MG63 (cell line): ENCODE data around the gene MTCH1. TPM values are rescaled to one million over a fixed set of nuclear protein-coding genes. Genes with fewer than 3 reads are reported as not detected.

Experiments used
- DNase-seq: peaks from one replicate; pipeline ENCODE4 v3.0.0-alpha.2; 2020
- H3K27me3 ChIP-seq: fragments of 250-450 bp; sonication (Bioruptor Pico); 2 replicates; pipeline ENCODE4 v1.5.1; 2020; ENCODE audit warnings: mild to moderate bottlenecking, moderate library complexity
- H3K36me3 ChIP-seq: fragments of 250-450 bp; sonication (Bioruptor Pico); 2 replicates; pipeline ENCODE4 v1.5.1; 2020; ENCODE audit warnings: mild to moderate bottlenecking, moderate library complexity
- H3K4me3 ChIP-seq: fragments of 250-450 bp; sonication (Bioruptor Pico); 2 replicates; pipeline ENCODE4 v1.5.1; 2020; ENCODE audit warnings: mild to moderate bottlenecking, moderate library complexity
- H3K9me3 ChIP-seq: fragments of 250-450 bp; sonication (Bioruptor Pico); 2 replicates; pipeline ENCODE4 v1.5.1; 2020; ENCODE audit warnings: mild to moderate bottlenecking, moderate library complexity
- total RNA-seq: library from RNA; depleted of rRNA; stranded (reverse); fragments of >200 nt; shearing (Covaris generic); gene quantifications from 2 replicates; pipeline ENCODE4 v1.2.3, GENCODE V29; 2014; ENCODE audit warnings: low replicate concordance

MTCH1 gene
- total RNA-seq, 1 experiment from 2014 or later, result 270 TPM

DNA sequence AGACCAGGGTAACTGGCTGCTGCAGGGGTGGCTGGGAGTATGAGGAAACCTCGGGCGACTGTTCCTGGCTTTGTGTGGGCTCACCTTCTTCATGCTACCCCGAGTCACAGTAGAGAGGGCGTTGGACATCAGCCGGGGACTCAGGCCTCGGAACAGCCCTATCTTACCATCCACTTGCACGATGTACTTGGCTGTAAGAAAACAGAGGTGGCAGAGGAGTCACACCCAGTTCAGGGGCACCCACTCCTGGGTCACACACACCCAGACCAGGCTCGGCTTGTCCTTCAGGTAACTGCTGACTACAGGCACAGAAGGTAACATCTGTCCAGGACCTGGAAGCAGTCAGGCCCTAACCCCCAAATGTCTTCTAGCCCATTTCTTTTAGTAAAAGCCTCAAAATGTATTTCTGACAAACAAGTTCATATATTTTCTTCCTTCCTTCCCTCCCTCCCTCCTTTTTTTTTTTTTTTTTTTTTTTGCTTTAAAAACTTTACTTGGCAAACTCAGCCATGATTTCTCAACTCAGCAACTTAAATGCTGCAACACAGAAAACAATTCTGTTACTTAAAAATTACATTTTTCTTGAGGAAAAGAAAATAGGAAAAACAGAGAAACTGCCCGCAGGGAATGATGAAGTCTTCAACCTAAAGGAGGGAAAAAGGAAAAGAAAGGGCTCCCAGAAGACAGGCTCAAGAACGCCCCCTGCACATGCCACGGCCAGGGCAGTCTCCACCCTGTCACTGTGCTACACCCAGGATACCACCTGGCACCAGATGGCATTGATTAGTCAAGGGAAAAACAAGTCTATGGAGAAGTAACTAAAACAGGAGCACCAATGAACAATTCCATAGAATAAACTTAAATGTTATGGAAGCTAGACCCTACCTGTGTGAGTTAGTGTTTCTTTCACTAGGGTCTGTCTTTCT is 7.3 kb downstream of the MTCH1 start:
- Histone ChIP-seq H3K27me3 (no peaks in the 10 kb centered on the region), H3K36me3 (peaks cover 81% of the 10 kb centered on the region), H3K9me3 (no peaks in the 10 kb centered on the region), H3K4me3 (no peak overlapping the region)
- no peak for DNase-seq

DNA sequence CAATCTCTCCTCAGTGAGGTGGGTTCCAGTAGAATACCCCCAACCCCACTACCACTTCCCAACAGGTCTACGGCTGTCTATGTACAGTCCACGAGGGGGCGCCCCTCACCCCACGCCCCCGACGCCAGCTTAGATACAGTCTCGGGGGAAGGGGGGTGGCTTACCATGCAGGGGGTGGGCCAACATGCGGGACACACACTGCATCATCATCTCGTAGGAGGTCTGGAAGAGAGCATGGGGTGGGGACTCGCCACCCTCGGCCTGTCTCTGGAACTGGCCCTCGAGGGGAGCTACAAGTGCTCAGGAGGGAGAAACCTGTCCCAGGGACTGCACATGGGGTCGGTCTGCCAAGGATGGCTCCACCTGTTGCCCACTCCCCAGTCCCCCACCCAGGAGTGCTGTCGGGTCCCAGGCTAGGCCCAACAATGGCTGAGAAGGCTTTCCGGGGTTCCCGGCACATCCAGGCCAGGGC is 8.5 kb downstream of the MTCH1 start:
- H3K4me3 ChIP-seq, result no peak overlapping the region
- peaks cover 87% of the 10 kb centered on the region for H3K36me3 ChIP-seq
- no peak for DNase-seq
- H3K9me3 ChIP-seq, result no peaks in the 10 kb centered on the region
- H3K27me3 ChIP-seq, result no peaks in the 10 kb centered on the region

DNA sequence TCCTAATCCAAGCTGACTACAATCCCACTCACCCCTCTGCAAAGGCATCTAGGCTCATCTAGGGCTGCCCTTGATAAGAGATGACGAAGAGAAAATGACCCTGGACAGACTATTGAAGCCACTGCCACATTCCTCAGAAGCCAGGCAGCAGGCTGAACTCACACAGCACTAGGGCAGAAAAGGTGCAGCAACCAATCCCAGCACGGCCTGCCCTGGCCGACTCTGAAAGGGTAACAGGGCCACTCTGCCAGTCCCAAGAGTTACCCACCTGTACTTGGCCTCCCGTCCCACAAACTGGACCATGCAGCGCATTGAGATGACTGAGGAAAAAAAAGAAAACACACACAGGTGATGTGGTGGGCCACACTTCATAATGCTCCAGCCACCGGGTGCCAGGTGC is 9.1 kb downstream of the MTCH1 start:
- no peaks in the 10 kb centered on the region for H3K27me3 ChIP-seq
- H3K4me3 ChIP-seq, result no peak overlapping the region
- DNase-seq, result no peak
- H3K9me3 ChIP-seq, result no peaks in the 10 kb centered on the region
- peaks cover 89% of the 10 kb centered on the region for H3K36me3 ChIP-seq

DNA sequence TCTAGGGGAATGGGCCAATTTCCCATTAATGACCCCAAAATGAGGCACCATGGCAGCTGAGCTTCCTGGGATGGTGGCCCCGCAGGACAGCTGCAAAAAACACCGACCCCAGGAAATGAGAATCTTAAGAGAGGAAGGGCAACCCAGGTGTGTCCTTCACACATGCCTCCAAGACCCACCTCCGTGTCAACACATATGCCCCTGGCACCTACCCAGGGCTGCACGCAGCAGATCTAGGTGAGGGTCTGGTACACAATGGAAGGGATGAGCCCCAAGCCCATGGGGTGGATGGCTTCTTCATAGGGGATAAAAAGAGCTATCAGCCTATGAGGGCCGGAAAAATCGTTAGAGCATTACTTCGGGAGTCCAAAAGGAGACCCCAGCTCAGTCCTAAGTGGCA is 9.5 kb downstream of the MTCH1 start:
- peaks cover 89% of the 10 kb centered on the region for H3K36me3 ChIP-seq
- no peaks in the 10 kb centered on the region for H3K27me3 ChIP-seq
- no peak overlapping the region for H3K4me3 ChIP-seq
- no peaks in the 10 kb centered on the region for H3K9me3 ChIP-seq
- DNase-seq, result no peak

DNA sequence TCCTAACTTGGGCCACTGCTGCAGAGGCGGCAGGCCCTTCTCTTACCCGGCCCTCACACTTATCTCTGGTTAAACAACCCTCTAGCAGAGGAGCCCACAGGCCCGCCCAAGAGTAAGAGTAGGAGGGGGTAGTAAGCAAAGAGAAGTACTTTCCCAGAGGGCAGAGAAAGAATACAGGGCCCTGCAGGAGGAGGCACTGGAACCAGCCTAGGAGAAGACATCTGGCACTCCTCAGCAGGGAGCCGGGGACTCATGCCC is 10.1 kb downstream of the MTCH1 start:
- DNase-seq, result no peak
- H3K36me3 ChIP-seq, result peaks cover 91% of the 10 kb centered on the region
- no peaks in the 10 kb centered on the region for H3K27me3 ChIP-seq
- H3K4me3 ChIP-seq, result no peak overlapping the region
- H3K9me3 ChIP-seq, result no peaks in the 10 kb centered on the region

DNA sequence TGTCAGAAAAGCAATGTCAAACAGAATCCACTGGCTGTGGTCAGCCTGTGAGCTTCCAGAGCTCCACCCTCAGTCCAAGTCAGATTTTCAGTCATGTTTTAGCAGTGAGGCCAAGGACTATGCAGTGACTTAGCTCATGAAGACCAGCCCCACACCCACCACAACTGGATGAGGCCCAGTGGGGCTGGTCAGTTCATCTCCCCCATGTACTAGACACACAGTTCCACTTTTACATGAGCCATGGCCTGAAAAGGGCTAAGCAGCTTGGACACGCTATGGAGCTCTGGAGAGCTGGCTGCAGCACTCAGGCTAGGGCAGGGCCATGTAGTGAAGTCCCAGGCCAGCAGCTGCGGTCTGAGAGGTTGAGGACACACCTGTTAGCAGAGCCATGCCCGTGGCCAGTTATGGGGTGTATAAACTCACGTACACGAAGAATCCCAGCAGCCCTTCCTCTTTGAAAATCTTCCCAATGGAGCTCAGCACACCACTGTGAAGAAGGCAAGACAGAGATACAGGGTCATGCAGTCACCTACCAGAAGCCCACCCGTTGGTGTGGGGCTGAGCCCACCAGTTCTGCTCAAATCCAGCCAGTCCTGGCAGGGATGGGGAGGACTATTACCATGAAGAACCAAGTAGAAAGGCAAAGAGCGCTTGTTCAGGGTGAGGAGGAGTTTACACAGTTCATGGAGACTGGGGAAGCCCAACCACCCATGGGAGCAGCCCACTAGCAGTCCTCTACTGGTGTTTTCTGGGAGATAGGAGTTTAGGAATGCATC is 10.6 kb downstream of the MTCH1 start:
- Histone ChIP-seq H3K36me3 (peaks cover 90% of the 10 kb centered on the region), H3K4me3 (no peak overlapping the region), H3K9me3 (no peaks in the 10 kb centered on the region), H3K27me3 (no peaks in the 10 kb centered on the region)
- DNase-seq, result no peak

DNA sequence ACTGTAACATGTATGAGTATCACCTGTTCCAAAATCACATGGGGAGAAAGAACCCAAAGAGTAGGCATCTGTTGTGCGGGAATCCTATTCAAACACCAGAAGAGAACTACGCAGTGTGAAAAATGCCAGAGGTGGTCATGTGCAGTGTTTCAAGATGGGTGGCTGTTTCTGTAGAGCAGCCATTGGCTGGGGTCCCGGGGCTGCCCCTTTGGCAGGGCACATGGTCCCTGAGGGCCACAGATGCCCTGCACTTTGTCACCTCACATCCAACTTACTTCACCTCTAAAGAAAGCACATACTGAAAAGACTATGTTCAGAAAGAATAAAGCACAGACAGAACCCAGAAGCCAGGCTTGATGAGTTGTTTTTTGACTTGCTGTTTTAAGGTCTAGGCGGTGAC is 12.3 kb downstream of the MTCH1 start:
- DNase-seq, result no peak
- no peaks in the 10 kb centered on the region for H3K9me3 ChIP-seq
- peaks cover 93% of the 10 kb centered on the region for H3K36me3 ChIP-seq
- no peaks in the 10 kb centered on the region for H3K27me3 ChIP-seq
- no peak overlapping the region for H3K4me3 ChIP-seq

DNA sequence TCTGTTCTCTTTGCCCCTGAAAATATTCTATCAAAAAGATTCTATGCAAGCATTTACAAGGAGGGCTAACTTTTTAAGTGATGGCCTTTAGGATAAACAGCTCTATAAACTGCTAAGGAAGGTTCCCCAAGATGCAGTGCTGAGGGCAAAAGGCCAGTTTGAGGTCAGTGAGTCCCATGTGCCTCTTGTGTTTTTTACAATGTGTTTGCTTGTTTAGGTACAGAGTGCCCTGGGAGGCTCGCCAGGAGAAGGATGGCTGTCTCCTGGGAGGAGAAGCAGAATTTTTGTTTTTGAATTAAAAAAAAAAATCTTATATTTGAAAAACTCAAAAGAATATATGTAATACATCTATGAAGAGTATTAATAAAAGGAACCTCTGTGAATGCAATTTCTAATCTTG is 12.8 kb downstream of the MTCH1 start:
- H3K4me3 ChIP-seq, result no peak overlapping the region
- no peak for DNase-seq
- no peaks in the 10 kb centered on the region for H3K9me3 ChIP-seq
- peaks cover 94% of the 10 kb centered on the region for H3K36me3 ChIP-seq
- H3K27me3 ChIP-seq, result no peaks in the 10 kb centered on the region

DNA sequence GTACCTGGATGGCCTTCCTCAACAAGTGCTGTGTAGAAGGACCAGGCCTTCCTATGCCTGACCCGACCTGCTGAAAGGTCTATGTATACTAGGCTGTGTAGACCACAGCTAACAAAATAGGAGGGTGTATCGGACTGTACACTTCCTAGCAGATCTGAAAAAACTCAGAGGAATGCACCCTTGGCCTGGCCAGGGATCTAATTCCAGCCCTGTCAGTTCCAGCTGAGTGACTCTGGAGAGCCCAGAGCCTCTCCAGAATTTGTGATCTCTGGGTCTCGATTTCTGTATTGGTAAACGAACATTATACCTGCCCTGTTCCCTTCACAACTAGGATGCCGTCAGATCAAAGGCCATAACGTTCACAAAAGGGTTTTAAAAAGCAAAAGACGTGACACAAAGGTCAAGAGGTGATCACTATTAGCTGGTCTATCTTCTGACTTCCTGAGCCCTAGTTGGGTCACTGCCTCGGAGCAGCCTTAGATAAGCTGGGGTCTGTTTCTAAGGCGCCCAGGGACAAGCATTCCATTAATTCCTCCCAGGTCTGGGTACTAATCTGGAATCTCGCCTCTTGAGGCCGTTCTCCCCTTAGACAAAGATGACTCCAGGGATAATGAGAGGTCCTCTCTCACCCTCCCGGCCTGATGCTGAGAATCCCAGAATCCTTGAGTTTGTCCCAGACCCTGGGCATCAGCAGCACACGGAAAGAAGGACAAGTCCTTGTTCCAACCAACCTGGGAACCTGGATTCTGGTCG is 13.9 kb downstream of the MTCH1 start:
- Histone ChIP-seq H3K27me3 (no peaks in the 10 kb centered on the region), H3K9me3 (no peaks in the 10 kb centered on the region), H3K4me3 (no peak overlapping the region), H3K36me3 (peaks cover 90% of the 10 kb centered on the region)
- DNase-seq, result no peak

DNA sequence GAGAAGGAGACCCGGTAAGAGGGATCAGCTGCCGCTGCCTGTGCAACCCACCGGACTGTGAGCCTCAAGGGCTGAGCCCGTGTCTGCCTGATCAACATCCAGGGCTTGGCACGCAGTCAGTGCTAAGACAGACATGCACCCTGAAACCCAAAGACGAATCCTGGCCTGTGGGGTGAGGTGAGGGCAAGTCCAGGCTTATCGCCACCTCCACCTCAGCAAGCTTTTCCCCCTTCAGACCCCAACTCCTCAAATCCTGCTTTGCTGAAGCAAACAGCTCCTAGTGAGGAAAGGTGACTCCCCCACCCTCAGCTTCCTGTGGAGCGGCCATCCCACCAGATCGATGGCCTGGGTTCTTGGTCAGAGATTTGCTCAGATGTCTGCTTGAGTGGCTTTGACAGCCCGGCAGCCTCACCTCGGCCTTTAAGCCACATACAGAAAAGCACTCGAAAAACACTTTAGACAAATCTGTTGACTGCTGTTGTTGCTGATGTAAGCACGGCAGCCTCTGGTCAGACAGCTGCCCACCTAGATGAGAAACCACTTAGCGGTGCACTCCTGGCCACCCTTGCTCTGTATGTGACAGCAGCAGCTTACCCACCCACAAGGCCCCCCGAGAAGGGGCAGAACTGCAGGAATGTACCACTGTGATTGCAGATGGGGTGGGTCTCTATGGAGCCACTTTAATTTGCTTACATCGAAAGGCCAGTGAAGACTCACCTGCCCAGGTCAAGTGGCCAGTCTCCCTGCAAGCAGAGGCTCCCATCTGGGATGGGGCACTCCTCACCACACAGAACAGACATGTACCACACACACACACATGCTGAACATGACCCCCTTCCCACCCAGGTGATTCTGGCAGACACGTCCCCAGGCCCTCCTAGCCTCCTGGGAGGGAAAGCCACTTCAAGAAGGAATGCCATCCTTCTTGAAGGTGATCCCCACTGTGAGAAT is 14.8 kb downstream of the MTCH1 start:
- Histone ChIP-seq H3K9me3 (no peaks in the 10 kb centered on the region), H3K4me3 (no peak overlapping the region), H3K27me3 (no peaks in the 10 kb centered on the region), H3K36me3 (peaks cover 81% of the 10 kb centered on the region)
- DNase-seq, result no peak

DNA sequence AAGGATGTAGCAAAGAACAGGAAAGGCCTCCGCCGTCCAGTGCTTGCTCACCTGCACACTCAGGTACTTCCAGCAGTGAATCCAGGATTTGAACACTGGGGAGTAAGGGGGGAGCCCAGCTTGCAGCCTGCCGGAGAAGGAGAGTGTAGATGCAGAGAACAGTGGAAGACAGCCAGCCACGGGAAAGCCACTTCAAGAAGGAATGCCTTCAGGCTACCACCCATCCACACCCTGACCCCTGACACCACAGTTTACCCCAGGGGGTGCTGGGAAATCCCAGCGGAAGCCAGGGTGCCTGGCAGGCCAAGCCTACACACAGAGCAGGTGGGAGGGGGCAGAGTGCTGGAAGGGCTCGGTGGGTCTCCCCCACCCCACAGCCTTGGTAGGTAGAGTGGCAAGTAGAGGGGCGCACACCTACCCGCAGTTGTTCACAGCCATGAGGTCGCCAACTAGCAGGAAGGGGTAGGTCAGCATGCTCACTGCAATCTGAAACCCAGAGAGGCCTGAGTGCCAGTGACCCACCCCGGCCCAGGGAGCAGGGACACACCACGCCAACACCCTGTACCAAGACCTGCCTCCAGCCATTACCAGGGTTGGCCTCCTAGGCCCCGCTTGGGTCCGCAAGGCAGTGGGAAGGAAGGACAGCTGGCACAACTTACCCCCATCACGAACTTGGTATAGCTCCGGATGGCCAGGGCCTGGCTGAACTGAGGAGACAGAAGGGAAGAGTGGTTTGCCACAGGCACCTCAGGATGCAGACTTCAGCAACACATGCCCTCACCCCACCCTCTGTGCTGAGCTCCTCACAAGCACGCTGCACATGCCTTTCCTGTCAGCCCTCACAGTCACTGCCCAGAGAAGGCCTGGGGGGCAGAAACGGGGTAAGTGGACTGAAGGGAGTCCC is 15.8 kb downstream of the MTCH1 start:
- no peak for DNase-seq
- H3K9me3 ChIP-seq, result no peaks in the 10 kb centered on the region
- no peaks in the 10 kb centered on the region for H3K27me3 ChIP-seq
- H3K4me3 ChIP-seq, result no peak overlapping the region
- H3K36me3 ChIP-seq, result peaks cover 71% of the 10 kb centered on the region

DNA sequence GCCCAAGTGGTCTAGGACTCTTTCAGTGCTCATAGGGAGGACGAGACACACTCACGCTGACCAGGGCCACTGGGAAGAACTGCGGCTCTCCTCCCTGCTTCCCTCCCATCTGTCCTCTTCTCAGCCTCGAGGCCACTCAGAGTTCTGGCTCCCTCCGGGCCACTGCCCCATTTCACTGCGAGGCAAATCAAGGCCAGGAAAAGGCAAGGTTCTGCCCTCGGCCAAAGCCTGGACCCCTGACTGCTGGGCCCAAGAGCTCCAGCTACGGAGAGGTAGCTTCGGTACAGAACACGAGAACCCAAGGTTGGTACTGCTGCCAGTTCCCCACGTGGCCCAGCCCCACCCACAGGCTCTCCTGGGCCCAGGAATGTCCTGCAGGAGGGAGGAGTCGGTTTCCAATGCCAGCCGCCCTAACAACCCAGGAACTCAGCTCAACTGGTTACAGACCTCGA is 16.7 kb downstream of the MTCH1 start:
- DNase-seq, result no peak
- no peak overlapping the region for H3K4me3 ChIP-seq
- peaks cover 62% of the 10 kb centered on the region for H3K36me3 ChIP-seq
- H3K9me3 ChIP-seq, result no peaks in the 10 kb centered on the region
- H3K27me3 ChIP-seq, result no peaks in the 10 kb centered on the region

DNA sequence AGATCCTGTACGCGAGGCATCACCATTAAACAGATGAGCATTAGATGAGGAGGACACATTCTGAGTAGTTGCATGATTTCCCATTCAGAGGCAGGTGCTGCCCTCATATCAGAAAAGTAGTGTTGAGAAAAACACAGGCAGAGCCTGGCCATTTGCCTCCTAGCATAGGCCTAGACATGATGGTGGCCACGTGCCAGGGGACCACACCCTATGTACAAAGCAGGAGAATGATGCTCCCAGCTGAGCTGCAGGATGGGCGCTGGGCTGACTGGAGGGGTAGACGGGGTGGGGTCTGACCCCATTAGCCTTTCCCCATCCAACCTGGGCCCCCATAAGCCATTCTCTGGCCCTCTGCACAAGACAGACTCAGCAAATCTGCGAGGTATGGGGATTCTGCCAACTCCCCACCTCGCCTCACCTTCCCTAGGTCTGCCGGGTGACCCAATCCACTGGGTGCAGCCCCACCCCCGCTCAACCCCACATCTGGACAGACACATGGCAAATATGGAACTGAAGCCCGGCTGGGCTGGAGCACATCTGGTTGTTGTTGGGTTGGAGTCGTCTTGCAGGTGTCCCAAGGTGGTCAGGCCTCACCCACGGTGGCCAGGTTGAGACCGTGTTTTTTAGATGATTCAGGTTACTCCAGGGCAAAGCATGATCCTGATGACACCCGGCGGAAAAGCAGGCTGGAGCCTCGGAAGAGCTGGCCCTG is 17.6 kb downstream of the MTCH1 start:
- peaks cover 56% of the 10 kb centered on the region for H3K36me3 ChIP-seq
- H3K27me3 ChIP-seq, result no peaks in the 10 kb centered on the region
- H3K4me3 ChIP-seq, result no peak overlapping the region
- no peak for DNase-seq
- H3K9me3 ChIP-seq, result no peaks in the 10 kb centered on the region

DNA sequence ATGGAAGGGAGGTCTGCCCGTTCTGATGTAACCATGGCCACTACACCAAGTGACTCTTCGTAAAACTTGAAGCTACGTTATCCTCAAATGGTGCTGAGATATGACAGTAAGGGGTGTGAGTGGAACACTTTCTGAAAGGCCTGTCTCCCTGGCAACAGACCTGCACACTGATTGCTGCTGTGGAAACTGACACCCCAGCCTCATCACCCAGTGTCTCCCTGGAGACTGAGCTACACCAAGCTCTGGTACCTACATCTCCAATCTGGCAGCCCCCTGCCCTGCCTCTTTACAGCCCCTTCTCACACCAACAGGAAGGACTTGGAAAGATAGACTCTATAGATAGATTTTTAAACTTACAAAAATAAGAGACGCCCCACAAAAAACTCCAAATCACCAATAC is 18.2 kb downstream of the MTCH1 start:
- no peak for DNase-seq
- Histone ChIP-seq H3K27me3 (no peaks in the 10 kb centered on the region), H3K9me3 (no peaks in the 10 kb centered on the region), H3K36me3 (peaks cover 51% of the 10 kb centered on the region), H3K4me3 (no peak overlapping the region)

DNA sequence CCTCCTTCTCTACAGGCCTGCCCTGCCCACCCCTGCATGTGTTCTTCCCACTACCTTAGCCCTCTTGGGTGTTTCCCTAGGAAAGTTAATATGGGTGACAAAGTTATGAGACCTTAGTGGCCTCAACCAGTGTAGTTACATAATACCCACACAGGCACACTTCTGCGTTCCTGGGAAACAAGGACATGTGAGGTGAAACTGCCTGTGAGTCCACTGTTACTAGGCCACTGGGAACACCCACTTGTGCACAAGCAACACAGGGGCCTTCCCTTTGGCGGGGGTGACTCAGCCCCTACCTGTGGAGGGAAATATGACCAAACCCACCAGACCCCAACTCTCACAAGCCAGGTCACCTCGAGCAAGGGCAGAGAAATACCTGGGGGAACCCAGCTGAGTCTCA is 18.7 kb downstream of the MTCH1 start:
- DNase-seq, result no peak
- Histone ChIP-seq H3K27me3 (no peaks in the 10 kb centered on the region), H3K9me3 (no peaks in the 10 kb centered on the region), H3K4me3 (no peak overlapping the region), H3K36me3 (peaks cover 46% of the 10 kb centered on the region)
